ENCODE measurements around the gene BEND3.
"Not testable (repeated sequence)": the region's sequence is repeated elsewhere in the genome, so short reads cannot be mapped to it uniquely, and the experiment has no call there.

The BEND3 gene

DNA sequence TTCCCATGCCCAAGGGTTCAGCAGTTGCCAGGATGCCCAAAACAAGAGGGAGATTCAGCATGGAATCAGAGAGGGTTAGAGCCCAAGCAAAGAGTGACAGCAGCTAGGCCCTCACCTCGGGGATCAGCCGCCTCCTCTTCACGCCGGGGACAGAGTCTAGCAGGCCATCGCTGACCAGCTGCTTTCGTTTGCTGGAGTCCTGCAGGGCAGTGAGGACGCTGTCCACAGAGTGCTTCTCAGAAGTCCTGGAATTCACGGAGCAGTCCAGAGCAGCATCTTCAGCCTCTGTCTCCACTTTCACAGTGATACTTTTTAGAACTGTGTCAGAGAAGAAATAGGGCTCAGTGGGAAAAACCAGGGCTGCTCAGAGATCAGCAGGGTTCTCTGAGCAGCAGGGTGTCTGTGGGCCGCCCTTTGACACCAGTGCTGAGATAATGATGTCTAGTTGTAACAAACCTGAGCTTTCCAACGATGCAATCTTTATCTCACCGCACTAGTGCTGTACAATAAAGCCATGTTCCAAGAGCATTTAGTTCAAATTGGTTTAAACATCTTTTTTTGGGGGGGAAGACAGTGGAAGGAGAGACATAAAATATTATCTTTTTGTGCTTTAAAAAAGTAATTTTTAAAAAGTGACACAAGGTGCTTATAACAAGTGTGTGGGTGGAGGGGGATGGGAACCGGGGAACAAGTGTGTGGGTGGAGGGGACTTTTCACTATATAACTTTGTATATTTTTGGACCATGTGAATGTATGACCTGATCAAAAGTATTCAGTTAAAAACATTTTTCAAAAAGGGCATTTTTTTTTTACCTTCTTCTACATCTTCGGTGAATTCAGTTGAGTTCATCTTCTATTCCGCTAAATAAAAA lies 16.6 kb downstream of the BEND3 start:
- H3K79me2 ChIP-seq (ENCODE audit: insufficient read depth, low read length): 0 out of 2 replicates have a peak, but pooled peaks cover 5% of the 10 kb centered on the region
- H3K36me3 ChIP-seq (ENCODE audit: insufficient read depth, low read length): peaks cover 32% of the 10 kb centered on the region; the same call in 1 of the 2 replicates
- TF ChIP-seq, protein P1, sequence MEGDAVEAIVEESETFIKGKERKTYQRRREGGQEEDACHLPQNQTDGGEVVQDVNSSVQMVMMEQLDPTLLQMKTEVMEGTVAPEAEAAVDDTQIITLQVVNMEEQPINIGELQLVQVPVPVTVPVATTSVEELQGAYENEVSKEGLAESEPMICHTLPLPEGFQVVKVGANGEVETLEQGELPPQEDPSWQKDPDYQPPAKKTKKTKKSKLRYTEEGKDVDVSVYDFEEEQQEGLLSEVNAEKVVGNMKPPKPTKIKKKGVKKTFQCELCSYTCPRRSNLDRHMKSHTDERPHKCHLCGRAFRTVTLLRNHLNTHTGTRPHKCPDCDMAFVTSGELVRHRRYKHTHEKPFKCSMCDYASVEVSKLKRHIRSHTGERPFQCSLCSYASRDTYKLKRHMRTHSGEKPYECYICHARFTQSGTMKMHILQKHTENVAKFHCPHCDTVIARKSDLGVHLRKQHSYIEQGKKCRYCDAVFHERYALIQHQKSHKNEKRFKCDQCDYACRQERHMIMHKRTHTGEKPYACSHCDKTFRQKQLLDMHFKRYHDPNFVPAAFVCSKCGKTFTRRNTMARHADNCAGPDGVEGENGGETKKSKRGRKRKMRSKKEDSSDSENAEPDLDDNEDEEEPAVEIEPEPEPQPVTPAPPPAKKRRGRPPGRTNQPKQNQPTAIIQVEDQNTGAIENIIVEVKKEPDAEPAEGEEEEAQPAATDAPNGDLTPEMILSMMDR (conservative IDR thresholded peaks at IDR 0.05; ENCODE audit: low read length): no peak
- no peak for TF ChIP-seq EZH2phosphoT487 (IDR thresholded peaks at IDR 0.05; ENCODE audit: borderline replicate concordance)

DNA sequence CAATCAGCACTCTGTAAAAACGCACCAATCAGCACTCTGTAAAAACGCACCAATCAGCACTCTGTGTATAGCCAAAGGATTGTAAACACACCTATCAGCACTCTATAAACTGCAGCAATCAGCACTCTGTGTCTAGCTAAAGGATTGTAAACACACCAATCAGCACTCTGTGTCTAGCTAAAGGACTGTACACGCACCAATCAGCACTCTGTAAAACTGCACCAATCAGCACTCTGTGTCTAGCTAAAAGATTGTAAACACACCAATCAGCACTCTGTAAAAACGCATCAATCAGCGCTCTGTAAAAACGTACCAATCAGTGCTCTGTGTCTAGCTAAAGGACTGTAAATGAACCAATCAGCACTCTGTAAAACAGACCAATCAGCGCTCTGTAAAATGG lies 30.9 kb downstream of the BEND3 start:
- H3K36me3 ChIP-seq (ENCODE audit: insufficient read depth, low read length): peaks cover 14% of the 10 kb centered on the region; the same call in 1 of the 2 replicates

More for the DNA sequence above, 16.6 kb downstream of the BEND3 start:
- H3K9me2 ChIP-seq (replicated peaks; ENCODE audit: low read depth, low read length): no peaks in the 10 kb centered on the region
- no peak overlapping the region for H3K4me3 ChIP-seq (ENCODE audit: low read length, poor library complexity, severe bottlenecking)
- no peaks in the 10 kb centered on the region for H3K4me1 ChIP-seq (ENCODE audit: insufficient read depth, low read length, poor library complexity, severe bottlenecking)
- H3K9me3 ChIP-seq (ENCODE audit: insufficient read depth, low read depth, low read length): no peaks in the 10 kb centered on the region
- H3F3A ChIP-seq (ENCODE audit: low read depth): no peaks in the 10 kb centered on the region
- H4K20me1 ChIP-seq (ENCODE audit: insufficient read depth, low read length, poor library complexity, severe bottlenecking): no peaks in the 10 kb centered on the region
- H2AFZ ChIP-seq (ENCODE audit: low read length): no peak overlapping the region
- H3K9ac ChIP-seq (ENCODE audit: low read depth, low read length, poor library complexity, severe bottlenecking): no peak overlapping the region
- no peak overlapping the region for H3K4me2 ChIP-seq (ENCODE audit: low read depth, low read length, poor library complexity, severe bottlenecking)
- no peaks in the 10 kb centered on the region for H3K27me3 ChIP-seq (ENCODE audit: insufficient read depth, low read length, poor library complexity, severe bottlenecking)

DNA sequence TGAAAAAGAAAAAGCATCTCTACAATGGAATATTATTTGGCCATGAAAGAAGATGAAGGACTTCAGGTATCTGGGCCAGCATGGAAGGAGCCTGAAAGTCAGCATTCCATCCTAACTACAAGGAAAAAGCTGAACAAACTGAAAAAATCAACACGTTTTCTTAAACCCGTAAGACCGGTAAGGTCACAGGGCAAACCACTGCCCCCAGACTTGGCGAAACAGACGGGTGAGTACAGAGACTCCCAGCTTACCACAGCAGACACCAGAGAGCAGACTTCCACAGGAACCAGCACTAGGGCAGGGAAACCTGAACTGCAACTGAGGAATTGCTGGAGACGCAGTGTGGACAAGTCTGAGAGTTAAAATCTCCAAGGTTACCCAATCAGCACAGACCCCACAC lies 31.4 kb downstream of the BEND3 start:
- Histone ChIP-seq H4K20me1 (ENCODE audit: insufficient read depth, low read length, poor library complexity, severe bottlenecking) (no peaks in the 10 kb centered on the region), H3K9me2 (replicated peaks; ENCODE audit: low read depth, low read length) (no peaks in the 10 kb centered on the region), H2AFZ (ENCODE audit: low read length) (no peak overlapping the region), H3F3A (ENCODE audit: low read depth) (no peaks in the 10 kb centered on the region), H3K36me3 (ENCODE audit: insufficient read depth, low read length) (peaks cover 14% of the 10 kb centered on the region; the same call in 1 of the 2 replicates), H3K4me1 (ENCODE audit: insufficient read depth, low read length, poor library complexity, severe bottlenecking) (no peaks in the 10 kb centered on the region), H3K79me2 (ENCODE audit: insufficient read depth, low read length) (no peaks in the 10 kb centered on the region), H3K27me3 (ENCODE audit: insufficient read depth, low read length, poor library complexity, severe bottlenecking) (no peaks in the 10 kb centered on the region), H3K4me3 (ENCODE audit: low read length, poor library complexity, severe bottlenecking) (no peak overlapping the region), H3K4me2 (ENCODE audit: low read depth, low read length, poor library complexity, severe bottlenecking) (no peak overlapping the region), H3K9ac (ENCODE audit: low read depth, low read length, poor library complexity, severe bottlenecking) (no peak overlapping the region), H3K9me3 (ENCODE audit: insufficient read depth, low read depth, low read length) (no peaks in the 10 kb centered on the region)
- no peak for TF ChIP-seq EZH2phosphoT487 (IDR thresholded peaks at IDR 0.05; ENCODE audit: borderline replicate concordance)
- TF ChIP-seq, protein P1 (conservative IDR thresholded peaks at IDR 0.05; ENCODE audit: low read length): no peak

More for the DNA sequence above, 30.9 kb downstream of the BEND3 start:
- H3K4me2 ChIP-seq (ENCODE audit: low read depth, low read length, poor library complexity, severe bottlenecking); H3K27me3 ChIP-seq (ENCODE audit: insufficient read depth, low read length, poor library complexity, severe bottlenecking); H3K9me3 ChIP-seq (ENCODE audit: insufficient read depth, low read depth, low read length); H3K79me2 ChIP-seq (ENCODE audit: insufficient read depth, low read length); H2AFZ ChIP-seq (ENCODE audit: low read length); H3F3A ChIP-seq (ENCODE audit: low read depth); H3K4me3 ChIP-seq (ENCODE audit: low read length, poor library complexity, severe bottlenecking); H3K9ac ChIP-seq (ENCODE audit: low read depth, low read length, poor library complexity, severe bottlenecking); H4K20me1 ChIP-seq (ENCODE audit: insufficient read depth, low read length, poor library complexity, severe bottlenecking); H3K4me1 ChIP-seq (ENCODE audit: insufficient read depth, low read length, poor library complexity, severe bottlenecking); H3K9me2 ChIP-seq (replicated peaks; ENCODE audit: low read depth, low read length): not testable (repeated sequence)

Data from Loucy (cell line).